Fibroblast of peridontal ligament (primary cell): Measurements from ENCODE around the gene RBFOX2.

Experiments used
- DNase-seq: peaks from one replicate; pipeline ENCODE4 v3.0.0-alpha.2; 2010; ENCODE audit errors: extremely low read depth

RBFOX2 gene

DNA sequence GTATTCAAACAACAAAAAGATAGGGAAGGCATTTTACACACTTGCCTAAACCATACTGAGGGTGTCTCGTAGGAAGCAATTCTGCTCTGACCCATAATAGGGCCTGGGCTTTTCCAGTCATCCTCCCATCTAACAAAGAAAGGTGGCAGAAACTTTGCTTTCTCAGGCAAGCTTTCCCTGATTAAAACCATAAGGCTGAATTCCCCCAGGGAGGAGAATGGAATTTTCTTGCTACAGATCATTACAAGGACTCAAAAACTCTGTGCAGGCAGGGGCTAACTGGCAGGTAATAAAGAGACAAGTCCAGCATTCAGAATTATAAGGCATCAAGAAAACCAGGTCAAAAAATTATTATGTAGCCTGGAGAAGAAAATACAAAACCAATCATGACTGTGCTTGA lies 90.4 kb downstream of the RBFOX2 start:
- peak; percentile 82 for DNase-seq

DNA sequence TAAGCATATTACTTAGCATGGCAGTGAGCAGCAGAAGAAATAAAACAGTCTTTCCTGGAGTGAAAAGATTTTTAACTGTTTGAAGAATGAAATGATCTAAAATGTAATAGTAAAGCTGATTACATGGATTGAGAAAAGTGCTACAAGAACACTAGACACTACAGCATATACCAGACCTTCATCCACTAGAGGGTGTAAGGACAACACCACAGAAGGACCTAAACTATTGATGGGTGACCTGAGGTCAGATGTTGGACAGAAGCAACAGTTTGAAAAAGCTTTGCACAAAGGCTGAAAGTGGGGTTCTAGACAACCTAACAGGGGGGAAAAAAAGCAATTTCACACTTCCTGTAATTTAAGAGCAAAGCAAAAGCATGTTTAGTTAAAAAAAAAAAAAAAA lies 97.7 kb downstream of the RBFOX2 start:
- DNase-seq: peak; percentile 89

DNA sequence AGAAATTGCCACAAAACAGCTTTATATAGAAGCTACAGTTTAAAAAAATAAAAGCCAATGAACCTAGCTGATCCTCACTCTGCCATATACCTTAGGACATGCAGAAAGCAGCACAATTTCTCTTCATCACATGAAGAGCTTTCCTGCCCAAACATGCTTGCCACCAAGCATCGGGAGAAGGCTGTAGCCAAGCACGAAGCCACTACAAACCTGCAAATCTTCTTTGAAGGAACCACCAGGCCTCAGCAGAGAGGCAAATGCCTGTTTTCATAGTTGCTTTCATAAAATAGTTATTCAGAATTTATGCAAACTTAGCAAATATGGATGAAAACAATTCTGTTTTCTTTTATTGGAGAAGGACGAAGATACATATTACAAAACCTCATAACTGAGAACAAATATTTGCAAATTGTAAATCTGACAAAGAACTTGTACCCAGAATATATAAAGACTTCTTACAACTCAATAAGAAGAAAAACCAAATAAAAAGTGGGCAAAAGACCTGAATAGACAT lies 100.3 kb downstream of the RBFOX2 start:
- no peak for DNase-seq

DNA sequence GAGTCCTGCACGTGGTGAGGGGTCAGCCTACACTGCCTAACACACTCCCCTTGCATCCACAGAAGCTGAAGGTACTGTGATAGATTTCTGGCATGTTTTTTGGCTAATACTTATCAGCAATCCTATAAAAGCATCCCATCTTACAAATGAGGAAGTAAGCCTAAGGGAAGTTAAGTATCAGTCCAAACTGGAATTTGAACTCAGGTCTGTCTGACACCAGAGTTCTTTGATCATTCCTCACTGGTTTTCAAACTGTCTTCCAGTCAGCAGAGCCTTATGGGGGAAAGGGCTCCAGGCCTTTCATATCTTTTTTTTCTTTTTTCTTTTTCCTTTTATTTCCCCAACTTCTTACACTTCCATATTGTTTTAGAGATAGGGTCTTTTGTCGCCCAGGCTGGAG lies 105.6 kb downstream of the RBFOX2 start:
- DNase-seq: no peak

DNA sequence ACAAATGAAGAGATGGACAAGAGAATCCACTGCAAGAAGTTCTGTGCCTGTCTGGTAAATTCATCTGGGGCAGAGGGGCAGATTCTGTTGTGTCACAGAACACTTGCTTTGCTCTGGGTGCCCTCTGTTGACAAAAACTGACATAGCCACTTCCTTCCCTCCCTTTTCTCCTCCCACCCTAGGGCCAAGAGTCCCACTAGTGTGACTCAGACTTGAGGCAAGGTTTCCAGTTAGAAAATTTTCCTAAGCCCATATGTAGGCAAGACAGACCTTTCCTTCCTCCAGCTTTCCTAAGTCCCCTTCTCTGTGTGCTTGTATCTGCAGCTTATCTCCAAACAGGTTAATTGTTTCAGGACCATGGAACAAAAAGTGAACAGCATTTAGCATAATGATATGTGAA lies 106.8 kb downstream of the RBFOX2 start:
- peak; percentile 93 for DNase-seq

DNA sequence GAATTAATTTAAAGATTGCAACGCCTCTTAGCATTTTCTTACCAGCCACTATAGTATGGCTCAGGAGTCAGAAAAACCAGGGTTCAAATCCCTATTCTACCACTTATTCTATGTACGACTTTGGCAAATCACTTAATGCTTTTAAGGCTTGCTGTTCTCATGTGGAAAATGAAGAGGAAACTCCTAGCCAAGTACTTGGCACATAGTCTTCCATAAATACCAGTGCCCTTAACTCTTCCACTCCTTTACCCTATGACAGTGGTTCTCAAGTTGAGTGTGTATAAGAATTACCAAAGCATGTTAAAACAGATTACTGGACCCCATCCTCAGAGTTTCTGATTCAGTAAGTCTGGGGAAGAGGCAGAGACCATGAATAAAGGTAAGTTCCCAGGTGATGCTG lies 107.6 kb downstream of the RBFOX2 start:
- peak; percentile 40 for DNase-seq

DNA sequence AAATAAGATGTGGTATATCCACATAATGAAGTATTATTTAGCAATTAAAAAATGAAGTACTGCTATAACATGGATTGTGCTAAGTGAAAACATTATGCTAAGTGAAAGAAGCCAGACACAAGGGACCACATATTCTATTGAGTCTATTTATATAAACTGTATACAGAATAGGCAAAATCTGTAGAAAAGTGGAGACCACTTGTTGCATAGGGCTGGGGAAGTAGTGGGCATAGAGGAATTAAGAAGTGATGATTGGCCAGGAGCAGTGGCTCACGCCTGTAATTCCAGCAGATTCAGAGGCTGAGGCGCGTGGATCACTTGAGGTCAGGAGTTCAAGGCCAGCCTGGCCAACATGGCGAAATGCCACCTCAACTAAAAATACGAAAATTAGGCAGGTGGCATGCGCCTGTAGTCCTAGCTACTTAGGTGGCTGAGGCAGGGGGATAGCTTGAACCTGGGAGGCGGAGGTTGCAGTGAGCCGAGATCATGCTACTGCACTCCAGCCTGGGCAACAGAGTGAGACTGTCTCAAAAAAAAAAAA lies 109.6 kb downstream of the RBFOX2 start:
- DNase-seq: no peak

DNA sequence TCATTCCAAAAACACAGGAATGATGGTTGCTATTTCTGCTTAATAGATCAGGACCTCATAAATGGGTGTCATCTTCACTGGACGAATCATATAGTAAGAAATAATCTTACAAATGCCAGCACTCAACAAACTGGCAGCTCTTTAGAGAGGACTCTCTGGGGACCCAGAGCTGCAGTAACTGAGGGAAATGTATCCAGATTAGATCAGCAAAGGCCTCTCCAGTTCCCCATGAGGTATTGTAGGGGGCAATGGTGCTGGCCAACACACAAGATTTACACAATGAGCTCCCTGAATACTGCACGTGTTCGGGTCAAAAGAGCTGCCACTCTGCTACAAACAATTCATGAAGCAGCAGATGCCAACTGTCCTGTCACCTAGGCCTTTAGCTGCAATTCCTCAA lies 110.2 kb downstream of the RBFOX2 start:
- peak; percentile 73 for DNase-seq

DNA sequence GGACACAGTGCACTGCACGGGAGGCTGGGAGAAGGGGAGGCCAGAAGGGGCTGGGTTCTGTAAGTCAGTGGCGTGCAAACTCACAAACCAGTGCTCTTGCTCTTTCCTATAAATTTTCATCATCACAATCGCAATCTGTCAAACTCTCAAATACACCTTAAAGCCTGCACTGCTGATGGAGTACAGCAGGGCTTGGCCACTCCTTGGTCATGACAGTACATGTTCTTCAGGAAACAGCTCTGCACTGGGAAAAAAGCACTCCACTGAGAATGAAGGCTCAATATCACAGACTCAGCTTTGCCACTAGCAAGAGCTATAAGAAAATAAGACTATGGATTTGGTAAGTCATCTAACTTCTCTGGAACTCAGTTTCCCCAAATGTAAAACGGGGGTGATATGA lies 111.0 kb downstream of the RBFOX2 start:
- no peak for DNase-seq

DNA sequence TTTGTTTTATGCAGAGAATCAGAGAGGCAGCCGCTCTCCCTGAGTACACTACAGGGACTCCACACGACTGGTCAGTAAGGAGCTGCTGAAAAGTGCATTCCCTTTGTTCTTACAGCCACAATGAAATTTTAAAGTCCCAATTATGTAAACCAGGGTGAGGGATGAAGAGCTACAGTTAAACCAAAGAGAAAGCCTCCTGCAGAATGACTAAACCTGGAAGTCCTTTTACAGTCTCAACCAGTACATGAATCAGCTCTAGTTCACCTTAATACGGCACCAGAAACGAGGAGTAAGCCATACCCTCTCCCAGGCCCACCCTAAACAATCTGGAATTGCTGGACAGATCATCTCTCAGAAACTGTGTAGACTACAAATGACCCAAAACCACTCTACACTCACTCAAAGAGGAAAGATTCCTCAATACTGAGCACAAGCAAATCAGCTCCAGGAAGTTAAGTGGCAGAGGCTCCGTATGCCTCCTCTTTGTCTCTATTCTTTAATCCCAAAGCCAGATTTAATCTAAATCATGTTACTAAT lies 113.1 kb downstream of the RBFOX2 start:
- DNase-seq: peak; percentile 46

DNA sequence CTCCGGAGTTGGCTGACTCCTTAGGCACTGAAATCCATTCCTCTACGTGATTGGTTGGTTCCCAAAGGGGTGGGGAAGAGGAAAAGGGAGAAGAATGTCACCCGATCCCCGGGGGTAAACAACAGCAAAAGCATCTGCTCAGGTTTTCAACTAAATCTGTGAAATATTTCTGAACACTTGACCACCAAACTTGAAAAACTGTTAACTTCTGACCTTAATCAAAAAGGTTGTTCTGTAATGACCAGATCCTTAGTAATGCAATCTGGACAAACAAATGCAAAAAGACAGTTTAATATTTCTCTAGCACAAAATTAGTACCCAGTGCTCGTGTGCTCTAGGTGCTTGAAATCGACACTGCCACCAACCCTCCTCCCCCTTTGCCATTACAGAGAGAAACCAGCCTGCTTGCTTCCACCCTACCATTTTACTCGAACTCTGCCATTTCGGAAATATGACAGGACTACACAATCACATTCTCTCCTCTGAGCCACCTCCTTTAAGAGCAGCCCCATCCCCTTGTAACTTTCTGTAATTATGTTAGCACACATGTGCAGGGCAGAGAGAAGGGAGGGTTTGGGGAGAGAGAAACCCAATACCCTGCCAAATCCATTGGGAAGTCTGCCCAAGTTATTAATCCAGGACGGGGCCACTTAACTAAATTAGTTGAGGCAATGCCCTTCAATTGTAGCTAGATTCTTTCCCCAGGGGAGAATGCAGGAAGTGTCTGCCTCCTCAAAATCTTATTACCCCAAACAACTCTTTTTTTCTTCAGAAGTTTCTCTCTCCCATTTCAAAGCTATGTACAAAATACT lies 113.8 kb downstream of the RBFOX2 start:
- DNase-seq: peak; percentile 90

DNA sequence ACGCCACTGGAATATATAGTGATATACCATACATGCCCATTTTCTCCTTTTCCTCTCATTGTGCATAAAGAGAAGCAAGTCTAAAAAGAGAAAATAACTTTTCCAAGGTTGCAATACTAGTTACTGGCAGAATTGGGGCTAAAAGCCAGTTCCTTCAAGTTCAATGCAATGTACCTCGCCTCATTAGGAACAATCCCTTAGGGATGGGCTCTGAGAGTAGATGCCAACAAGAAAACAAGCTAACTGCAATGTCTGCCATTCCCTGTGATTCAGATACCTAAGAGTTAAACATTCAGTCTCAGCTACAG lies 114.3 kb downstream of the RBFOX2 start:
- no peak for DNase-seq

DNA sequence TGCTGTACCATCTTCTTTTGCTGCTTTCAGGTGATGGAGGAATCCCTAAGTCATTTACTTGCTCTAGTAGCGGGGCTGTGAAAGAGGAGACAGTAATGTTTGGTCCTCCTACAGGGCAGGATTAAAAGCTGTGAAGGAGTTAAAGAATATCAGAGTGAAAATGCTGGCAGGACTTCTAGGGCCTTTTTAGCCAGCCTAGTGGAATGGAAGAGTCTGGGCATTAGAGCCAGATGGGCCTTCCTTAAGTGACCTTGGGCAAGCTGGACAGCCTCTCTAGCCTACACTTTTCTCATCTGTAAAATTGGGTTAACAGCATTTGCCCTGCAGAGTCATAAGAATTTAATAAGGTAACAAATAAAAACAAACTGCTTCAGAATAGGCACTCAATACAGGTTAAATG lies 114.7 kb downstream of the RBFOX2 start:
- no peak for DNase-seq

DNA sequence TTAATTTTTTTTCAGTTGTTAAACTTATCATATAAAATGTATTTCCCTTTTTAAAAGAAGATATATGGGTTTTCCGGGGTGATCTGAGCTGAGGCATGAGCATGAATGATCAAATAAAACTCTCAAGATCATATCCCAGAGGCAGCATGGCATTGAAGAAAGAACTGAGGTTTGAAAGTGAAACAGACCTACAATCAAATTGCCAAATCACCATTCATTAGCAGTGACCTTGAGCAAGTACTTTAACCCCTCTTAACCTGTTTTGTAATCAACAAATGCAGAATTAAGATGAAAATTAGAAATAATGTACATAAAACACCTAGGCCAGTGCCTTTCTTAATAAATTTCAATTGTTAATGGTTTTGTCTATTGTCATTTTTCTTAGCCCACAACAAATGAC lies 116.0 kb downstream of the RBFOX2 start:
- peak; percentile 26 for DNase-seq

DNA sequence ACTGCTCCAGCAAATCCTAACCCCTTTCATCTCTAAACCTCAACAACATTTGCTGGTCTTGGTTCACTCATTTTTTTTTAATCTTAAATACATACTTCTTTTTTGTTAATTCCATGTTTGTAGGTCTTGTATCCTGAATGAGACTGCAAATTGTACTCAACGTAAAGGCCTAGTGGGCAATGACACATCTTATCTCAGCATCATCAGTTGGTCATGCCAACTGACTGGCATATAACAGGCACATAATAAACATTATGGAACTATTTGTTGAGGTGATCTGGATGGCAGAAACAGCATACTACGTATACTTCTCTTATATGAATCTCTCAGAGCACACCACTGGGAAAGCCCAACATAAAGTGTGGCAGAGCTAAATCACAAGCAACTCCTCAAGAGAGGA lies 116.7 kb downstream of the RBFOX2 start:
- DNase-seq: no peak

DNA sequence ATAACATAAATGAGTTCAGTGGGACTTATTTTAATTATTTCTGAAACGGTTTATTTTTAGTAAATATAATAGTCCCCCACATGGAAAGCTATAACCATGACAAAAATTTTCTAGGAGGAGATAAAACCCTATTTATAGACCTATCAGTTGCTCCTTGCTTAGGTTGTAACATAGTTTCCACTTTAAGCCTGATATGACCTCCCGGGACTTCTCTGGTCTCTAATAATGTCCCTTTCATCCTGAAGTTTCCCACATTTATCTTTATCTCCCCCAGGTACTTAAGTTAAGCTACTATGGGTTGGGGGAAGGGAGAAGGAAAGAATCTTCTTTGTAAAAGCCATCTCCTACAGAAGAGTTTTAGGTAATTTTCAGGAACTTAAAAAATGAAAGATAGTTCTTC lies 117.7 kb downstream of the RBFOX2 start:
- DNase-seq: no peak

DNA sequence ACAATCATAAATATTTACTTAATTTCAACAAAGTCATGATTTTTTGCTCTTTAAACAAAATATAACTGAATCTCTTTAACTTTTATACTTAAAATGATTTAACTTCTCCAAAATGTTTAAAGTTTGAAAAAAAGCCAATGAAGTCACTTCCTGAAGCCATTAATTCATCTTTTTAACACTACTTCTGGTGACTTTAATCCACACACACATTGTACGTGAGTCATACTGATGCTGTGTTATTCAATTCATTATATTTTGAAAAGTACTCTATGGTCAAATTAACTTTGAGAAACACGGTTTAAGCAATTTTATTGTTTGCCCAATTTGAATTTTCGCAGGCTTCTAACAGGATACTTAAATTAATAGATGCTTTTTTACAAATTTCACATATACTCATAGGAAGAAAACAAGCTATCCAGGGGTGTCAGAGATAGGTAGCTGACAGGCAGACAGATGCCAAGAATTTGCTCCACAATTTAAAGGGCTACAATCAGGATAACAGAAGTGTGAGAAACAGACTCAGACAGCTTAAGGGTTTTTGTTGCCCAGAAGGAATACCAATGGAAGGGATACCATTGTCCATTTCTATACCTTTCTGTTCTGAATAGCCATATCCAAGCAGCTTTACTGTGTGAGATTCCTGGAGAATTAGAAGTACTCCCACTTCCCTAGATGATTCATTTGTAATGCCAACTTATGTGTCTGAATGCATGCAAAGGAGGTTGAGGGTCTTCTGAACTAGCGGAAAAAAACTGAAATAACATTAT lies 118.4 kb downstream of the RBFOX2 start:
- DNase-seq: no peak

DNA sequence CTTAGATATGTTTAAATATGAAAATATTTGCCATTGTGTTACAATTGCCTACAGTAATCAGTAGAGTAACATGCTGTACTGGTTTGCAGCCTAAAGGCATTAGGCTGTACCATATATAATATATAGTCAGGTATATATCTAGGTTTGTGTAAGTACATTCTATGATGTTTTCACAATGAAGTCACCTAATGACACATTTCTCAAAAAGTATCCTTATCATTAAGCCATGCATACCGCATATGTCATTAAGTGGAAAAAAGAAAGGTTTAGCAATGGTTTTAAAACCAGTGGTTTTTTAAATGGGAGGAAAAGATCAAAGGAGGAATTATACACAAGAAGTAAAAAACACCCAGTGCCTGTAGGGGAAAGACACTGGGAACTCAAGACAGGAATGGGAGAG lies 122.7 kb downstream of the RBFOX2 start:
- no peak for DNase-seq

DNA sequence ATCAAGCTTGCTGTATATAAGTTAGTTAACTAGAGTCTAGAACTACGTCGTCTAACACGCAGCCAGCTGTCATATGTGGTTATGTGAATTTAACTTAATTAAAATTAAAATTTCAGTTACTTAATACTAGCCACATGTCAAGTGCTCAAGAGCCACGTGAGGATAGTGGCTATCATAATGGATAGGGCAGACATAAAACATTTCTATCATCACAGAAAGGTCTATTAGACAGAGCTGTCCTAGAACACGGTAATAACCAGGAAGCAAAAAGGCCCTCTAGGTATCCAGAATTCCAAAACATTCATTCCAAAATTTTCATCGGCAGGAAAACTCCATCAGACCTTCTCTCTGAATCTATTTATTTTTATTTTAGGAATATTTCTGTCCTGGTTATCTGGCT lies 123.9 kb downstream of the RBFOX2 start:
- no peak for DNase-seq

DNA sequence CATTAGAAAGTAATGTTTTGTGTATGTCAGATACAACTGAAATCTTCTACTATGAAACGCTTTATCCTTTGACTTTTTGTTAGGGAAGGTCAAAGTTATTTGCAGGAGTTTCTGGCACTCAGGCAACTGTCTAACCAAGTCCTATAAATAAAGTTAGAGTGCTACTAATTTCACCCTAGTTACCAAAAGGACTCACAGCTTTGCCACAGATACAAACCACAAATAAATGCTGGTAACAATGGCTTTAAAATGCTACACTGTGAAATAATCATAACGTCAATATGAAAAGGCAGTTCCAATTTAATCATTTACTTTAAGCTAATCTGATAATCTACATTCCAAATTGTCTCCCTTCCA lies 124.3 kb downstream of the RBFOX2 start:
- DNase-seq: no peak

DNA sequence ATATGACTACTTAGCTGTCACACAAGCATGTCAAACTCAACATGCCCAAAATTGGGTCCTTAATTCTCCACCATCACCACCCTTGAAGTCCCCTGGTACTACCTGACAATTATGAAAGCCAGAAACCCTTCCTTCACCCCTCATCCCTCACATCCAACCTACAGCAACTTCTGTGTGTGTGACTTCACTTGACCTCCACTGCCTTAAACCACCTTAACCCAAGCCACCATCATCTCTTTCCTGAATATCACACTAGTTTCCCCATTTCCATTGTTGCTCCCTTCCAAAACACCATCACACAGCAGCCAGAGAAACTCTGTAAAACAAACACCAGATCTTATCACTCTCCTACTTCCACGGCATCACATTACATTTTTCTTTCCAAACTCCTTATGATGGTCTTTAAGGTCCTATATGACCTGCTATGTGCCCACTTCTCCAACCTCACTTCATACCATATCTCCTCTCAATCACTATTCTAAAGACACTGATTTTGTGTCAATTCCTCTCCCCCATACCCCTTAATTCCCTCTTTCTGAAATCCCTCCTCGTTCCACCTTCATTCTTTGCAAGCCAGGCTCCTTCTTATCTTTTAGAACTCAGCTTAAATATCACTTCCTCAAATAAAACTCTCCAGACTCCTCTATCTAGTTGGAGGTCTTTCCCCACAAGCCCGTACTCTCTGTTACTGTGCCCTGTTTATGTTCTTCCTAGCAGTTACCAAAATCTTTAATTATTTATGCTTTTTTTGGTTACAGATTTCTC lies 124.9 kb downstream of the RBFOX2 start:
- no peak for DNase-seq
